ENCODE measurements around the gene FAR1.

The FAR1 gene

GRCh38 chr11:13644997-13645687 is 23.3 kb upstream of the FAR1 start:
- TF ChIP-seq YY1 (IDR thresholded peaks at IDR 0.05; ENCODE audit: low read depth) (no peak), TEAD4 (IDR thresholded peaks at IDR 0.05) (0 out of 2 replicates have a peak, but pooled peaks have one; percentile 14)

DNA sequence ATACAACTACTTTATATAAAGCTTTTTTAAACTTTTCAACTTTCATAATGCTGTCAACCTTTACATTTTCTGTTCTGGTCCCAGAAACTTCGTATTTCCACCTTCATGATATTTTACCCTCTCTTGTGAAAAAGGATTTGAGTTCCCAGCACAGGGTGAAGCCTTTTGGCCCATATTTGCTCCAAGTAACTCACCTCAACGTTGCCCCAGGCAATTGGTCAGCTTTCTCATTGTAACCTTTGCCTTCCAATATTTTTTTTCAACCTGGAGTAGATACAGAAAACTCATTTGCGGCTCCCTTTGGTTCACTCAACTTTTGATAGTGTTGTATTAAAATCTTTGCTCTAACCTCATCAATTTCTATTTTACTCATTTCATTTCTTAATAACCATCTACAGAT is 21.1 kb upstream of the FAR1 start:
- TF ChIP-seq EP300 (IDR thresholded peaks at IDR 0.05; ENCODE audit: borderline replicate concordance) (no peak), EGR1 (IDR thresholded peaks at IDR 0.05) (no peak)

DNA sequence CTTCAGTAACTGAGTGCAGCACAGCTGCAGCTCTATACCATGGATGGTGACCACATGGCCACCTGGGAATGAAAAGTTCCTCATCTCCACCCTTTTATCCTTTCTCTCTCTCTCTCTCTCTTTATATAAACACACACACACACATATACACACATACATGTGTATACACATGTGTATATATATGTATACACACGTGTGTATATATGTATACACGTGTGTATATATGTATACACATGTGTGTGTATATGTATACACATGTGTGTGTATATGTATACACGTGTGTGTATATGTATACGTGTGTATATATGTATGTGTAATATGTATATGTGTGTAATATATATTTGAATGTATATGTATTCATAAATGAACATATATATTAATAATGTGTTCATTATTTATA is 18.8 kb upstream of the FAR1 start:
- TF ChIP-seq TAF1 (IDR thresholded peaks at IDR 0.05; ENCODE audit: low read depth), result no peak
- TF ChIP-seq FOXM1 (IDR thresholded peaks at IDR 0.05; ENCODE audit: borderline replicate concordance, low read depth), result no peak
- TF ChIP-seq NFIC (IDR thresholded peaks at IDR 0.05), result no peak
- no peak for TF ChIP-seq CREB1 (IDR thresholded peaks at IDR 0.05; ENCODE audit: low read depth)
- no peak for TF ChIP-seq TCF12 (IDR thresholded peaks at IDR 0.05; ENCODE audit: low read depth)
- TF ChIP-seq CEBPB (IDR thresholded peaks at IDR 0.05), result no peak
- TF ChIP-seq, protein P1, sequence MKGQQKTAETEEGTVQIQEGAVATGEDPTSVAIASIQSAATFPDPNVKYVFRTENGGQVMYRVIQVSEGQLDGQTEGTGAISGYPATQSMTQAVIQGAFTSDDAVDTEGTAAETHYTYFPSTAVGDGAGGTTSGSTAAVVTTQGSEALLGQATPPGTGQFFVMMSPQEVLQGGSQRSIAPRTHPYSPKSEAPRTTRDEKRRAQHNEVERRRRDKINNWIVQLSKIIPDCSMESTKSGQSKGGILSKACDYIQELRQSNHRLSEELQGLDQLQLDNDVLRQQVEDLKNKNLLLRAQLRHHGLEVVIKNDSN (IDR thresholded peaks at IDR 0.05), result no peak
- TF ChIP-seq RAD21 (IDR thresholded peaks at IDR 0.05; ENCODE audit: low read depth), result no peak
- no peak for TF ChIP-seq YY1 (IDR thresholded peaks at IDR 0.05; ENCODE audit: low read depth)
- no peak for TF ChIP-seq EGR1 (IDR thresholded peaks at IDR 0.05)
- no peak for TF ChIP-seq MAX (IDR thresholded peaks at IDR 0.05)
- no peak for TF ChIP-seq ZBTB7A (IDR thresholded peaks at IDR 0.05; ENCODE audit: low read depth)
- TF ChIP-seq, protein P2, sequence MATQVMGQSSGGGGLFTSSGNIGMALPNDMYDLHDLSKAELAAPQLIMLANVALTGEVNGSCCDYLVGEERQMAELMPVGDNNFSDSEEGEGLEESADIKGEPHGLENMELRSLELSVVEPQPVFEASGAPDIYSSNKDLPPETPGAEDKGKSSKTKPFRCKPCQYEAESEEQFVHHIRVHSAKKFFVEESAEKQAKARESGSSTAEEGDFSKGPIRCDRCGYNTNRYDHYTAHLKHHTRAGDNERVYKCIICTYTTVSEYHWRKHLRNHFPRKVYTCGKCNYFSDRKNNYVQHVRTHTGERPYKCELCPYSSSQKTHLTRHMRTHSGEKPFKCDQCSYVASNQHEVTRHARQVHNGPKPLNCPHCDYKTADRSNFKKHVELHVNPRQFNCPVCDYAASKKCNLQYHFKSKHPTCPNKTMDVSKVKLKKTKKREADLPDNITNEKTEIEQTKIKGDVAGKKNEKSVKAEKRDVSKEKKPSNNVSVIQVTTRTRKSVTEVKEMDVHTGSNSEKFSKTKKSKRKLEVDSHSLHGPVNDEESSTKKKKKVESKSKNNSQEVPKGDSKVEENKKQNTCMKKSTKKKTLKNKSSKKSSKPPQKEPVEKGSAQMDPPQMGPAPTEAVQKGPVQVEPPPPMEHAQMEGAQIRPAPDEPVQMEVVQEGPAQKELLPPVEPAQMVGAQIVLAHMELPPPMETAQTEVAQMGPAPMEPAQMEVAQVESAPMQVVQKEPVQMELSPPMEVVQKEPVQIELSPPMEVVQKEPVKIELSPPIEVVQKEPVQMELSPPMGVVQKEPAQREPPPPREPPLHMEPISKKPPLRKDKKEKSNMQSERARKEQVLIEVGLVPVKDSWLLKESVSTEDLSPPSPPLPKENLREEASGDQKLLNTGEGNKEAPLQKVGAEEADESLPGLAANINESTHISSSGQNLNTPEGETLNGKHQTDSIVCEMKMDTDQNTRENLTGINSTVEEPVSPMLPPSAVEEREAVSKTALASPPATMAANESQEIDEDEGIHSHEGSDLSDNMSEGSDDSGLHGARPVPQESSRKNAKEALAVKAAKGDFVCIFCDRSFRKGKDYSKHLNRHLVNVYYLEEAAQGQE (IDR thresholded peaks at IDR 0.05; ENCODE audit: low read depth), result no peak
- no peak for TF ChIP-seq EP300 (IDR thresholded peaks at IDR 0.05; ENCODE audit: borderline replicate concordance)
- TF ChIP-seq TEAD4 (IDR thresholded peaks at IDR 0.05), result no peak

DNA sequence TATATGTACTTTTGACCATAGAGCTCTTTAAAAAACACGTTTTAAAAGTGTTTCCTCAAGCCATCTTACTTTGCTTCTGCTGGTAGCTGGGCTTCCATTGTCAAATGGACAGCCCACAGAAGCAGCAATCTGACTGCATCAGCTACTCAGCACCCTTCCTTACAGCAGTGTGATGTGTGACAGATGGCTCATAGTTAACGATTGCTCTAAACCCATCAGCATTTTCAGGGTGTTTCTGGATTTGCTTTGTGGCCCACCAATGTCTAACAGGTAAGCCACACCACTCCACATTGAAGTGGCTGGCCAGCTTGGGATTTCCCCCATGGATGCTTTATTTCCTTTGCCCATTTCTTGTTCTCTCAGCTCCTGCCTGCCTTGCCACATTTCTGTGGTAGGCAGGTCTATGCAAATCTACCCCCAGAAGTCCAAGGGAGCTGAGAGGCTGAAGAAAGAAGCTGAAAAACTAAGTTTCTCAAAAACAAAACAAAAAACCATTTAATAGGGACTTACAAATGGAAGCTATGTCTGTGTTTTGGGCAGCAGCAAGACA is 7.3 kb upstream of the FAR1 start:
- TF ChIP-seq MAX (IDR thresholded peaks at IDR 0.05) (no peak), YY1 (IDR thresholded peaks at IDR 0.05; ENCODE audit: low read depth) (no peak), CREB1 (IDR thresholded peaks at IDR 0.05; ENCODE audit: low read depth) (no peak), ZBTB7A (IDR thresholded peaks at IDR 0.05; ENCODE audit: low read depth) (no peak), EP300 (IDR thresholded peaks at IDR 0.05; ENCODE audit: borderline replicate concordance) (no peak), NFIC (IDR thresholded peaks at IDR 0.05) (no peak), TCF12 (IDR thresholded peaks at IDR 0.05; ENCODE audit: low read depth) (no peak), FOXM1 (IDR thresholded peaks at IDR 0.05; ENCODE audit: borderline replicate concordance, low read depth) (no peak), CEBPB (IDR thresholded peaks at IDR 0.05) (no peak), TEAD4 (IDR thresholded peaks at IDR 0.05) (no peak), RAD21 (IDR thresholded peaks at IDR 0.05; ENCODE audit: low read depth) (no peak), TAF1 (IDR thresholded peaks at IDR 0.05; ENCODE audit: low read depth) (no peak), EGR1 (IDR thresholded peaks at IDR 0.05) (no peak)
- TF ChIP-seq, protein P1 (IDR thresholded peaks at IDR 0.05), result no peak
- TF ChIP-seq, protein P2 (IDR thresholded peaks at IDR 0.05; ENCODE audit: low read depth), result no peak

DNA sequence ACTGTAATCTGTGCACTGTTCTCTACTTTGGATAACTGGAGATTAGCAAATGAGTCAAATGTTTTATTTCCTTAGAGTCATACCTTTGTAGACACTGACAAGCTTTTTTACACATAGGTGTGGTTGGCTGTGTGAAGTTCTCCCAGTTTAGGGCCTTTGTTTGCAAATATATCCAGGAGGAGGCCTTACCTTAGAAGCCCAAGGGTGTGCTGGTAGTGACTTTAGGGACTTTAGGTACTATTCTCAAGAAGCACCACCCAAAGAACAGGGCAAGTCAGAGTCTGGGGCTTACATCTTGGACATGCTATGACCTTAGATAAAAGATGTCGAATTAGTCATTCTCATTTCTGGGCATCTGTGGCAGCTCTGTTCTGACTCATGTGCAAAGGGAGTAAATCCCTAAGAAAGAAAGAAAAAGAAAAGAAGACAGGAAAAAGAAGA is 4.8 kb upstream of the FAR1 start:
- TF ChIP-seq, protein P1 (IDR thresholded peaks at IDR 0.05), result no peak
- TF ChIP-seq CEBPB (IDR thresholded peaks at IDR 0.05) (no peak), FOXM1 (IDR thresholded peaks at IDR 0.05; ENCODE audit: borderline replicate concordance, low read depth) (no peak), NFIC (IDR thresholded peaks at IDR 0.05) (no peak), CREB1 (IDR thresholded peaks at IDR 0.05; ENCODE audit: low read depth) (no peak), EGR1 (IDR thresholded peaks at IDR 0.05) (no peak), TAF1 (IDR thresholded peaks at IDR 0.05; ENCODE audit: low read depth) (no peak), EP300 (IDR thresholded peaks at IDR 0.05; ENCODE audit: borderline replicate concordance) (no peak), MAX (IDR thresholded peaks at IDR 0.05) (no peak), TEAD4 (IDR thresholded peaks at IDR 0.05) (no peak), TCF12 (IDR thresholded peaks at IDR 0.05; ENCODE audit: low read depth) (no peak), RAD21 (IDR thresholded peaks at IDR 0.05; ENCODE audit: low read depth) (no peak), YY1 (IDR thresholded peaks at IDR 0.05; ENCODE audit: low read depth) (no peak), ZBTB7A (IDR thresholded peaks at IDR 0.05; ENCODE audit: low read depth) (no peak)
- TF ChIP-seq, protein P2 (IDR thresholded peaks at IDR 0.05; ENCODE audit: low read depth), result no peak
